22Rv1 (cell line): Measurements from ENCODE around the gene OAT.
"Not testable (repeated sequence)": the region's sequence is repeated elsewhere in the genome, so short reads cannot be mapped to it uniquely, and the experiment has no call there.

Experiments
- H3K27ac ChIP-seq: fragments of 450-650 bp; 2 replicates; pipeline ENCODE4 v1.5.1; 2017
- ZFX ChIP-seq: fragments of 450-650 bp; IDR thresholded peaks from 2 replicates; pipeline ENCODE4 v1.6.1; 2017; ENCODE audit warnings: antibody characterized with exemption, borderline replicate concordance
- TF ChIP-seq, protein P1 (sequence below): fragments of 450-650 bp; IDR thresholded peaks from 2 replicates; pipeline ENCODE4 v1.5.1; 2017; ENCODE audit warnings: mild to moderate bottlenecking

OAT gene

DNA sequence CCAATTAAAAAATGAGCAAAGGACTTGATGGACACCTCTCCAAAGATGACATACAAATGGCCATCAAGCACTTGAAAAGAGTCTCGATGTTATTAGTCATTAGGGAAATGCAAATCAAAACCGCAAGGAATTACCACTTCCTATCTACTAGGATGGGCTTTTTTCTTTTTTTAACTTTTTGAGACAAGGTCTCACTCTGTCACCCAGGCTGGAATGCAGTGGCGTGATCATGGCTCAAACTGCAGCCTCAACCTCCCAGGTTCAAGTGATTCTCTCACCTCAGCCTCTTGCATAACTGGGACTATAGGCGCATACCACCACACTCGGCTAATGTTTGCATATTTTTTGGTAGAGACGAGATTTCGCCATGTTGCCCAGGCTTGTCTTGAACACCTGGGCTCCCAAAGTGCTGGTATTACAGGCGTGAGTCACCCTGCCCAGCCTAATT, 17.5 kb upstream of the OAT start:
- TF ChIP-seq, protein P1, sequence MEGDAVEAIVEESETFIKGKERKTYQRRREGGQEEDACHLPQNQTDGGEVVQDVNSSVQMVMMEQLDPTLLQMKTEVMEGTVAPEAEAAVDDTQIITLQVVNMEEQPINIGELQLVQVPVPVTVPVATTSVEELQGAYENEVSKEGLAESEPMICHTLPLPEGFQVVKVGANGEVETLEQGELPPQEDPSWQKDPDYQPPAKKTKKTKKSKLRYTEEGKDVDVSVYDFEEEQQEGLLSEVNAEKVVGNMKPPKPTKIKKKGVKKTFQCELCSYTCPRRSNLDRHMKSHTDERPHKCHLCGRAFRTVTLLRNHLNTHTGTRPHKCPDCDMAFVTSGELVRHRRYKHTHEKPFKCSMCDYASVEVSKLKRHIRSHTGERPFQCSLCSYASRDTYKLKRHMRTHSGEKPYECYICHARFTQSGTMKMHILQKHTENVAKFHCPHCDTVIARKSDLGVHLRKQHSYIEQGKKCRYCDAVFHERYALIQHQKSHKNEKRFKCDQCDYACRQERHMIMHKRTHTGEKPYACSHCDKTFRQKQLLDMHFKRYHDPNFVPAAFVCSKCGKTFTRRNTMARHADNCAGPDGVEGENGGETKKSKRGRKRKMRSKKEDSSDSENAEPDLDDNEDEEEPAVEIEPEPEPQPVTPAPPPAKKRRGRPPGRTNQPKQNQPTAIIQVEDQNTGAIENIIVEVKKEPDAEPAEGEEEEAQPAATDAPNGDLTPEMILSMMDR = no peak
- no peak for TF ChIP-seq ZFX
- H3K27ac ChIP-seq = no peak overlapping the region

DNA sequence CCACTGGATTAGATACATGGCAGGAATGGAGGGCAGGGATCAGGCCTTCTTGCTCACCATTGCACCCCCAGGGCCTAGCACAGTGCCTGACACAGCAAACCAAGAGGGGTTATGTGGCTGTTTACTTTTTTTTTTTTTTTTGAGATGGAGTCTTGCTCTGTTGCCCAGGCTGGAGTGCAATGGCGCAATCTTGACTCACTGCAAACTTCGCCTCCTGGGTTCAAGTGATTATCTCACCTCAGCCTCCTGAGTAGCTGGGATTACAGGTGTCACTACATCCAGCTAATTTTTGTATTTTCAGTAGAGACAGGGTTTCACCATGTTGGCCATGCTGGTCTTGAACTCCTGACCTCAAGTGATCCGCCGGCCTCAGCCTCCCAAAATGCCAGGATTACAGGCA, 17.0 kb upstream of the OAT start:
- not testable (repeated sequence) for H3K27ac ChIP-seq

DNA sequence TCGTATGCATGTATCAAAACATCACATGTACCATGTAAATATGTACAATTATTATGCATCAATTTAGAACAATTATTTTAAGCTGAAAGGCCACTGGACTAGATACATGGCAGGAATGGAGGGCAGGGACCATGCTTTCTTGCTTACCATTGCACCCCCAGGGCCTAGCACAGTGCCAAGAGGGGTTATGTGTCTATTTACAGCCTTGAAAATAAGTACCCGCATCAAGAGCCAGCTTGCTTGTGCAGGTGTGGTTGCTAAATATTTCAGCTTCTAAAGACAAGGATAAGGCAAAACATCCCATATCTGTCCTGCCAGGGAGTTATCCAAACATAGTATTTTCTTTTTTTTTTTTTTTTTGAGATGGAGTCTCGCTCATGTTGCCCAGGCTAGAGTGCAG, 14.7 kb upstream of the OAT start:
- TF ChIP-seq ZFX = no peak
- TF ChIP-seq, protein P1 = no peak

DNA sequence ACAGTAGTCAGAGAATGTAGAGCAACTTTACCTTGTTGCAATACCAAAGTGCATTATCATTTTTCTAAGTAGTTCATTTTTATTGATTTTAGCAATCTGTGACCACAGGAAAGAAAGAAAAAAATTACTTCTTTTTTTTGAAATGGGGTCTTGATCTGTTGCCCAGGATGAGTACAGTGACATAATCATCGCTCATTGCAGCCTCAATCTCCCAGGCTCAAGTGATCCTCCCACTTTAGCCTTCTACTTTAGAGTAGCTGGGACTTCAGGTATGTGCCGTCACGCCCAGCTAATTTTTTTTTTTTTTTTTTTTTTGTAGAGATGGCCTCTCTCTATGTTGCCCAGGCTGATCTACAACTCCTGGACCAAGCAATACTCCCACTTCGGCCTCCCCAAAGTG, 11.4 kb upstream of the OAT start:
- TF ChIP-seq, protein P1 = no peak
- TF ChIP-seq ZFX = no peak
- no peak overlapping the region for H3K27ac ChIP-seq

More for the DNA sequence above, 14.7 kb upstream of the OAT start:
- H3K27ac ChIP-seq = no peak overlapping the region

DNA sequence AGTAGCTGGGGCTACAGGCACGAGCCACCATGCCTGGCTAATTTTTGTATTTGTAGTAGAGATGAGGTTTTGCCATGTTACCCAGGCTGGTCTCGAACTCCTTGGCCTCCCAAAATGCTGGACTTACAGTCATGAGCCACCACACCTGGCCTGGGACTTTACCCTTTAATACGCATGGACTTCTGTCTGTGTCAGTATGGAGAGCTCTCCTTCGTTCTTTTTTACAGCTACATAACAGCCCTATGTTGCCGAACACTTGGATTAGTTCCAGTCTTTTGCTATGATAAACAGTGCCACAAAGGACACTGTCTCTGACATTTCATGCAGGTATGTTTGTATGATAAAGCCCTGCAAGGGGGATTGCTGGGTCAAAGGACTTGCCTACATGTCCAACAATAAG, 10.9 kb upstream of the OAT start:
- TF ChIP-seq, protein P1 = no peak
- TF ChIP-seq ZFX = no peak
- no peak overlapping the region for H3K27ac ChIP-seq

DNA sequence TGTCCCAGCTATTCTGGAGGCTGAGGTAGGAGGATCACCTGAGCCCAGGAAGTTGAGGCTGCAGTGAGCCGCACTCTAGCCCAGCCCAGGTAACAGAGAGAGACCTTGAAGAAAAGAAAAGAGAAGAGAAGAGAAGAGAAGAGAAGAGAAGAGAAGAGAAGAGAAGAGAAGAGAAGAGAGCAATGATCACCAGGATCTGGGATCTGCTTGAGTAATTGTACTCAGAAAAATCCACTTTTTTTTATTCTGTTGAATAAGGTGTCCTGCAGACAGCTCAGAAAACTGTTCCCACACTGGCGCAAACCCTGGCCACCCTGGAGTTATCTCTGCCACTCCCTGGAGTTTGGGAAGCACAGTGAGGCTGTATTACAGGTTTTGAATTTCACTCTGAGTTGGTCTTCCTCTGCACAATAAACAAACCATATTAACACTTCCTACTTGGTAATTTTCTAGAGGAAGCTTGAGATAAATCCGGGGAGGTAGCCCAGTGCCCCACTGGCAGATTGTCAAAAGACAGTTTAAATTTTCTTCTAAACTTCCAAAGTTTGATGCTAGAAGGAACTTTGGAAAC, 9.6 kb upstream of the OAT start:
- no peak overlapping the region for H3K27ac ChIP-seq
- TF ChIP-seq, protein P1 = no peak
- no peak for TF ChIP-seq ZFX

DNA sequence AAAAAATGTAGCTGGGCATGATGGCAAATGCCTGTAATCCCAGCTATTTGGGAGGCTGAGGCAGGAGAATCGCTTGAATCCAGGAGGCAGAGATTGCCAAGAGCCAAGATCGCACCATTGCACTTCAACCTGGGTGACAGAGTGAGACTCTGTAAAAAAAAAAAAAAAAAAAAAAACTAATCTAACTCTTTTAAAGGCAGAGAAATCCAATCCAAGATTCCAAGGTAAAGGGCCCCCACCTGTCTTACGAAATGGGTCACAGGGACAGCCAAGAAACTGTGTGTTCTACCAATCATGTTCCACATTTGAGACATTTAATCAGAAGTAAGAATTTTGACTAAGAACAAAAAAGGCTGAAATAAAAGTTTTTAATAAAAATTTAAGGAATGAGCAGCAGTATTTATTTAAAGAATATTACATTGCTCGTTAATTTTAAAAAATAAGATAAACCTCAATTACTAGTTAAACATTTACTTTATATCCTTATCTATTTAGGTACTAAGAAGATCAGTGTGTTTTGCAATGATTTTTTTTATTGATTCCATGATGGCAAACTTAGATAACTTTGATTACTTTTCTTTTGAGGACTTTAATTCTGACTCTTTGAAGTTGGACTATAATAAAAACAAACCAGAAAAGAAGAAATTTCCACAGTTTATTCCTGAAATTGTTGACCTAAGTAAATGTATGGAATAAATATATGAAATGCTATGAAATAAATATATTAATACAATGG, 6.7 kb upstream of the OAT start:
- TF ChIP-seq ZFX = no peak
- TF ChIP-seq, protein P1 = no peak
- H3K27ac ChIP-seq = no peak overlapping the region
